Measurements from ENCODE around the gene SYT5. TPM values are rescaled to one million over a fixed set of nuclear protein-coding genes. Genes with fewer than 3 reads are reported as not detected.
A peak's percentile ranks its signal among the peaks of the same experiment; 100 is the strongest.

The SYT5 gene
- total and polyA plus RNA-seq, 9 of the 15 experiments (the other 6 are each of a cell fraction or from before 2014, with no cell fraction given) = 1.3 to 20.9 (median 8.8) TPM

DNA sequence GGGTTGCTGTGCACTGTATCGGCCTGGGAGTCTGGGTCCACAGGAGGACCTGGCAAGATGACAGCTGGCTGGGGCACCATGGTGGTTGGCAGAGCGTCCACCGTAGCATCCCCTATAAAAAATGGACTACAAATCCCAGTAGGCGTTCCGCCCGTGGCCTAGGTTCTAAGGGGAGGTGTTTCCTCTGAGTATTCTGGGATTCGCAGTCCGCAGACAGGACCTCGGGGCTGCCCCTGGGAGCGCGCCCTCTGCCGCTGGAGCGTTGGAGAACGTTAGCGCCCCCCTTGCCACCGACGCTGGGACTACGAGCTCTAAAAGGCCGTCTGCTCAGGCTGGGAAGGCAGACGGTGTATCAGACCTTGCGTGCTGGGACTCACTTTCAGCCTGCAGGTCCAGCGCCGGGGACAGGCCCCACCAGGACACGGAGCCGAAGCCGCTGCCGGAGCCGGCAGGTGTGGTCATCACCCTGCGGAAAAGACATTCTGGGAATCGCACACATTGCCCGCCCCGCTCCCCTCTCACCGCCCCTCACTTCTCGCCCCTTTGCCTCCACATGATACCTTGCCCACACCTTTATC is 14.0 kb downstream of the SYT5 start (continued):
- TF ChIP-seq, protein P1, sequence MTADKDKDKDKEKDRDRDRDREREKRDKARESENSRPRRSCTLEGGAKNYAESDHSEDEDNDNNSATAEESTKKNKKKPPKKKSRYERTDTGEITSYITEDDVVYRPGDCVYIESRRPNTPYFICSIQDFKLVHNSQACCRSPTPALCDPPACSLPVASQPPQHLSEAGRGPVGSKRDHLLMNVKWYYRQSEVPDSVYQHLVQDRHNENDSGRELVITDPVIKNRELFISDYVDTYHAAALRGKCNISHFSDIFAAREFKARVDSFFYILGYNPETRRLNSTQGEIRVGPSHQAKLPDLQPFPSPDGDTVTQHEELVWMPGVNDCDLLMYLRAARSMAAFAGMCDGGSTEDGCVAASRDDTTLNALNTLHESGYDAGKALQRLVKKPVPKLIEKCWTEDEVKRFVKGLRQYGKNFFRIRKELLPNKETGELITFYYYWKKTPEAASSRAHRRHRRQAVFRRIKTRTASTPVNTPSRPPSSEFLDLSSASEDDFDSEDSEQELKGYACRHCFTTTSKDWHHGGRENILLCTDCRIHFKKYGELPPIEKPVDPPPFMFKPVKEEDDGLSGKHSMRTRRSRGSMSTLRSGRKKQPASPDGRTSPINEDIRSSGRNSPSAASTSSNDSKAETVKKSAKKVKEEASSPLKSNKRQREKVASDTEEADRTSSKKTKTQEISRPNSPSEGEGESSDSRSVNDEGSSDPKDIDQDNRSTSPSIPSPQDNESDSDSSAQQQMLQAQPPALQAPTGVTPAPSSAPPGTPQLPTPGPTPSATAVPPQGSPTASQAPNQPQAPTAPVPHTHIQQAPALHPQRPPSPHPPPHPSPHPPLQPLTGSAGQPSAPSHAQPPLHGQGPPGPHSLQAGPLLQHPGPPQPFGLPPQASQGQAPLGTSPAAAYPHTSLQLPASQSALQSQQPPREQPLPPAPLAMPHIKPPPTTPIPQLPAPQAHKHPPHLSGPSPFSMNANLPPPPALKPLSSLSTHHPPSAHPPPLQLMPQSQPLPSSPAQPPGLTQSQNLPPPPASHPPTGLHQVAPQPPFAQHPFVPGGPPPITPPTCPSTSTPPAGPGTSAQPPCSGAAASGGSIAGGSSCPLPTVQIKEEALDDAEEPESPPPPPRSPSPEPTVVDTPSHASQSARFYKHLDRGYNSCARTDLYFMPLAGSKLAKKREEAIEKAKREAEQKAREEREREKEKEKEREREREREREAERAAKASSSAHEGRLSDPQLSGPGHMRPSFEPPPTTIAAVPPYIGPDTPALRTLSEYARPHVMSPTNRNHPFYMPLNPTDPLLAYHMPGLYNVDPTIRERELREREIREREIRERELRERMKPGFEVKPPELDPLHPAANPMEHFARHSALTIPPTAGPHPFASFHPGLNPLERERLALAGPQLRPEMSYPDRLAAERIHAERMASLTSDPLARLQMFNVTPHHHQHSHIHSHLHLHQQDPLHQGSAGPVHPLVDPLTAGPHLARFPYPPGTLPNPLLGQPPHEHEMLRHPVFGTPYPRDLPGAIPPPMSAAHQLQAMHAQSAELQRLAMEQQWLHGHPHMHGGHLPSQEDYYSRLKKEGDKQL (CRISPR knock-in tag; IDR thresholded peaks at IDR 0.05; ENCODE audit: borderline replicate concordance) = no peak
- TF ChIP-seq BRCA1 (IDR thresholded peaks at IDR 0.05) = no peak
- no peak for TF ChIP-seq BRCA1 (CRISPR knock-in tag; IDR thresholded peaks at IDR 0.05)
- TF ChIP-seq, protein P2, sequence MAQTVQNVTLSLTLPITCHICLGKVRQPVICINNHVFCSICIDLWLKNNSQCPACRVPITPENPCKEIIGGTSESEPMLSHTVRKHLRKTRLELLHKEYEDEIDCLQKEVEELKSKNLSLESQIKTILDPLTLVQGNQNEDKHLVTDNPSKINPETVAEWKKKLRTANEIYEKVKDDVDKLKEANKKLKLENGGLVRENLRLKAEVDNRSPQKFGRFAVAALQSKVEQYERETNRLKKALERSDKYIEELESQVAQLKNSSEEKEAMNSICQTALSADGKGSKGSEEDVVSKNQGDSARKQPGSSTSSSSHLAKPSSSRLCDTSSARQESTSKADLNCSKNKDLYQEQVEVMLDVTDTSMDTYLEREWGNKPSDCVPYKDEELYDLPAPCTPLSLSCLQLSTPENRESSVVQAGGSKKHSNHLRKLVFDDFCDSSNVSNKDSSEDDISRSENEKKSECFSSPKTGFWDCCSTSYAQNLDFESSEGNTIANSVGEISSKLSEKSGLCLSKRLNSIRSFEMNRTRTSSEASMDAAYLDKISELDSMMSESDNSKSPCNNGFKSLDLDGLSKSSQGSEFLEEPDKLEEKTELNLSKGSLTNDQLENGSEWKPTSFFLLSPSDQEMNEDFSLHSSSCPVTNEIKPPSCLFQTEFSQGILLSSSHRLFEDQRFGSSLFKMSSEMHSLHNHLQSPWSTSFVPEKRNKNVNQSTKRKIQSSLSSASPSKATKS (CRISPR knock-in tag; IDR thresholded peaks at IDR 0.05) = no peak
- peak in 1 of 3 experiments; percentile 24 for TF ChIP-seq YY1 (IDR thresholded peaks at IDR 0.05; ENCODE audit: borderline replicate concordance in 1 of 3, control insufficient read depth in 1 of 3, extremely low read depth in 1 of 3, insufficient read depth in 3 of 3, insufficient read length in 1 of 3, insufficient replicate concordance in 2 of 3, low read depth in 1 of 3, low read length in 2 of 3)
- no peak for TF ChIP-seq YBX1 (IDR thresholded peaks at IDR 0.05)
- peak; percentile 11; the same call in 1 of the 2 replicates for TF ChIP-seq L3MBTL2 (IDR thresholded peaks at IDR 0.05)
- no peak for TF ChIP-seq MED1 (CRISPR knock-in tag; IDR thresholded peaks at IDR 0.05; ENCODE audit: borderline replicate concordance)
- TF ChIP-seq CREM (IDR thresholded peaks at IDR 0.05; ENCODE audit: low read depth) = peak; percentile 67; the same call in 1 of the 2 replicates
- no peak for TF ChIP-seq ZNF239 (CRISPR knock-in tag; IDR thresholded peaks at IDR 0.05)
- TF ChIP-seq, protein P3, sequence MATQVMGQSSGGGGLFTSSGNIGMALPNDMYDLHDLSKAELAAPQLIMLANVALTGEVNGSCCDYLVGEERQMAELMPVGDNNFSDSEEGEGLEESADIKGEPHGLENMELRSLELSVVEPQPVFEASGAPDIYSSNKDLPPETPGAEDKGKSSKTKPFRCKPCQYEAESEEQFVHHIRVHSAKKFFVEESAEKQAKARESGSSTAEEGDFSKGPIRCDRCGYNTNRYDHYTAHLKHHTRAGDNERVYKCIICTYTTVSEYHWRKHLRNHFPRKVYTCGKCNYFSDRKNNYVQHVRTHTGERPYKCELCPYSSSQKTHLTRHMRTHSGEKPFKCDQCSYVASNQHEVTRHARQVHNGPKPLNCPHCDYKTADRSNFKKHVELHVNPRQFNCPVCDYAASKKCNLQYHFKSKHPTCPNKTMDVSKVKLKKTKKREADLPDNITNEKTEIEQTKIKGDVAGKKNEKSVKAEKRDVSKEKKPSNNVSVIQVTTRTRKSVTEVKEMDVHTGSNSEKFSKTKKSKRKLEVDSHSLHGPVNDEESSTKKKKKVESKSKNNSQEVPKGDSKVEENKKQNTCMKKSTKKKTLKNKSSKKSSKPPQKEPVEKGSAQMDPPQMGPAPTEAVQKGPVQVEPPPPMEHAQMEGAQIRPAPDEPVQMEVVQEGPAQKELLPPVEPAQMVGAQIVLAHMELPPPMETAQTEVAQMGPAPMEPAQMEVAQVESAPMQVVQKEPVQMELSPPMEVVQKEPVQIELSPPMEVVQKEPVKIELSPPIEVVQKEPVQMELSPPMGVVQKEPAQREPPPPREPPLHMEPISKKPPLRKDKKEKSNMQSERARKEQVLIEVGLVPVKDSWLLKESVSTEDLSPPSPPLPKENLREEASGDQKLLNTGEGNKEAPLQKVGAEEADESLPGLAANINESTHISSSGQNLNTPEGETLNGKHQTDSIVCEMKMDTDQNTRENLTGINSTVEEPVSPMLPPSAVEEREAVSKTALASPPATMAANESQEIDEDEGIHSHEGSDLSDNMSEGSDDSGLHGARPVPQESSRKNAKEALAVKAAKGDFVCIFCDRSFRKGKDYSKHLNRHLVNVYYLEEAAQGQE (IDR thresholded peaks at IDR 0.05; ENCODE audit: borderline replicate concordance) = peak; percentile 24; the same call in 1 of the 2 replicates
- TF ChIP-seq, protein P3 (CRISPR knock-in tag; IDR thresholded peaks at IDR 0.05; ENCODE audit: low read depth) = no peak
